ENCODE measurements around the gene GPC6.

GRCh38 chr13:93270769-93271742 lies 44.4 kb downstream of the GPC6 start:
- TF ChIP-seq CTCF (IDR thresholded peaks at IDR 0.05) (no peak), EZH2 (IDR thresholded peaks at IDR 0.05; ENCODE audit: borderline replicate concordance, insufficient read depth, low read depth, low read length, poor library complexity, severe bottlenecking) (no peak)

All from B cell (primary cell).